CD4-positive, alpha-beta memory T cell (primary cell): ENCODE data around the gene NUP42. TPM values are rescaled to one million over a fixed set of nuclear protein-coding genes. Genes with fewer than 3 reads are reported as not detected.

Source experiments
- CTCF ChIA-PET: fragments of 350-600 bp; sonication (Branson Sonifier 250); formaldehyde crosslinking; loops from one replicate; lab custom pipeline; 2021; ENCODE audit warnings: inconsistent platforms; ENCODE audit not compliant: partially characterized antibody; lab: Charles Lee
- POLR2A ChIA-PET: fragments of 350-600 bp; sonication (Branson Sonifier 250); formaldehyde crosslinking; loops from one replicate; lab custom pipeline; 2021; ENCODE audit not compliant: partially characterized antibody; lab: Charles Lee
- DNase-seq, 5 donors: peaks; one replicate each; pipeline versions ENCODE4 v3.0.0 to v3.0.0-alpha.2; 2020 to 2022; ENCODE audit warnings: mixed read lengths in 1 of 5
- H3K27ac ChIP-seq: one replicate; pipeline ENCODE4 v1.7.0; 2013; ENCODE audit warnings: low read depth, low read length
- H3K27me3 ChIP-seq: 2 replicates; pipeline ENCODE4 v1.7.0; 2013; ENCODE audit warnings: mild to moderate bottlenecking, low read length, moderate library complexity; ENCODE audit not compliant: insufficient read depth
- H3K36me3 ChIP-seq: 2 replicates; pipeline ENCODE4 v1.7.0; 2013; ENCODE audit warnings: mild to moderate bottlenecking, low read length, moderate library complexity; ENCODE audit not compliant: insufficient read depth
- H3K4me1 ChIP-seq: 2 replicates; pipeline ENCODE4 v1.7.0; 2013; ENCODE audit warnings: mild to moderate bottlenecking, low read length, moderate library complexity; ENCODE audit not compliant: insufficient read depth
- H3K4me3 ChIP-seq, 2 donors: one replicate each; pipeline ENCODE4 v1.7.0; 2013; ENCODE audit warnings: low read length in 2 of 2, mild to moderate bottlenecking in 1 of 2
- H3K9me3 ChIP-seq, 2 donors: one replicate each; pipeline ENCODE4 v1.7.0; 2013; ENCODE audit warnings: low read length in 2 of 2, control low read depth in 1 of 2; ENCODE audit not compliant: control insufficient read depth in 1 of 2
- H3K27ac Mint-ChIP-seq, 7 donors: one replicate each; pipeline ENCODE4 v1.8.0; 2020 to 2021; ENCODE audit warnings: mixed read lengths in 7 of 7, mild to moderate bottlenecking in 6 of 7, inconsistent platforms in 3 of 7, moderate library complexity in 3 of 7
- H3K27me3 Mint-ChIP-seq, 2 donors: one replicate each; pipeline ENCODE4 v1.8.0; 2020 to 2021; ENCODE audit warnings: mixed read lengths in 2 of 2
- H3K36me3 Mint-ChIP-seq, 2 donors: one replicate each; pipeline ENCODE4 v1.8.0; 2020 to 2021; ENCODE audit warnings: mixed read lengths in 2 of 2, inconsistent platforms in 1 of 2, mild to moderate bottlenecking in 1 of 2
- H3K4me1 Mint-ChIP-seq, 4 donors: one replicate each; pipeline ENCODE4 v1.8.0; 2020 to 2021; ENCODE audit warnings: mixed read lengths in 4 of 4, mild to moderate bottlenecking in 1 of 4
- H3K4me3 Mint-ChIP-seq, 8 donors: one replicate each; pipeline ENCODE4 v1.8.0; 2020 to 2021; ENCODE audit warnings: mixed read lengths in 8 of 8, mild to moderate bottlenecking in 7 of 8, moderate library complexity in 6 of 8, inconsistent platforms in 3 of 8
- H3K9me3 Mint-ChIP-seq, 8 donors: one replicate each; pipeline ENCODE4 v1.8.0; 2020 to 2021; ENCODE audit warnings: mixed read lengths in 8 of 8, mild to moderate bottlenecking in 5 of 8, inconsistent platforms in 3 of 8, moderate library complexity in 1 of 8
- intact Hi-C: fragments of 100-400 bp; cut with micrococcal nuclease; formaldehyde crosslinking; loops from one replicate; pipeline ENCODE4 v1.15.1; 2023
- polyA plus RNA-seq, 2 donors: library from polyadenylated mRNA; unstranded; fragments of 300-500 nt; fragmentation: Illumina TruSeq; gene quantifications; one replicate each; pipeline ENCODE4 v1.2.3, GENCODE V29; 2021
- total RNA-seq, 2 experiments: library from RNA; stranded (reverse); gene quantifications; one replicate each; pipeline ENCODE4 v1.2.3, GENCODE V29; 2021

The NUP42 gene
- total and polyA plus RNA-seq, 4 experiments from 2014 or later: 33.3 to 40.8 (median 38.5) TPM

DNA sequence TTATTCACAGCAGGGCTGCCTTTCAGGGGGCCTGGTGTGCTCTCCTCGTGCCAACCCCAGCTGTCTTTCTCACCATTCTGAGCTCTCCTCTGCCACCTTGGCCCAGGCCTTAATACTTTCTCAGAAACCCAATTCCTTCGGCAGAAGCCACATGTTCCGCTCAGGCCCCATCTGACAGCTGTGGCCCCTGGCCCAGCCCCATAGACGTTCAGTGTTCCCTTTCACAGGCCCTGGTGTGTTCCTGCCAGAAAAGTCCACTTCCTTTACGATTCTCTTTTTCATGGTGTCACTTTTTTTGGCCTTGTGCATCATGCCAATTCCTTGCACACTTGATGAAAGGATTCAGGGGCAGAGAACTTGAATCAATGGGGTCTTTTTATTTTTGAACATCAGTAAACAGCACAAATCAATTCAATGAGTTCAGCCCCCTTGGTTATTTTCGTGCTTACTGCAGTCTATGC is 48.8 kb downstream of the NUP42 start:
- no peak overlapping the region for H3K4me3 Mint-ChIP-seq
- peak overlapping the region in 1 of 7 donors; percentile 36 for H3K27ac Mint-ChIP-seq
- Histone ChIP-seq H3K36me3 (no peaks in the 10 kb centered on the region), H3K9me3 (no peaks in the 10 kb centered on the region), H3K4me1 (no peaks in the 10 kb centered on the region), H3K27me3 (no peaks in the 10 kb centered on the region), H3K4me3 (no peak overlapping the region), H3K27ac (no peak overlapping the region)
- H3K27me3 Mint-ChIP-seq: no peaks in the 10 kb centered on the region
- H3K9me3 Mint-ChIP-seq: peaks cover 0 to 6% (median 0%) of the 10 kb centered on the region in 8 donors
- POLR2A ChIA-PET: no interaction called here
- CTCF ChIA-PET: no interaction called here
- intact Hi-C loops: no loop called here
- DNase-seq: no peak
- peaks cover 10 to 16% (median 14%) of the 10 kb centered on the region in 4 donors for H3K4me1 Mint-ChIP-seq
- H3K36me3 Mint-ChIP-seq: no peaks in the 10 kb centered on the region

DNA sequence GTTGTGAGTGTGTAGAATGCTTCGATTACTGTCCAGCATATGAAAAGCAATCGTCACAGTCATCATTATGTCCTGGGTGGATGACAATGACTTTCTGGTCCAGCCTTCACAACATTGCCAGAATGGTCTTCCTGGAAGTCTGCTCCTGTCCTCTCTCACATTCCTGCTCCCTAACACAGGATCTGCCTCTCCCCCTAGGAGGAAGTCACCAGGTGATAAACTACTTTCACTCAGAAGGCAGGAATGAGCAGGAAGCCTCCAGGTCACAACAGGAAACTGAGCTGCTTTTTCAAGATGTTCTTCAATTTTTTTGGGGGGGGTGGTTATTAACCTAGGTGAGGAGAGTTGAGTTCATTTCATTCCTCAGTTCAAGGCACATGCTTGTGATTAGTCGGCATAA is 51.1 kb downstream of the NUP42 start:
- Mint-ChIP-seq H3K36me3 (no peaks in the 10 kb centered on the region), H3K27me3 (no peaks in the 10 kb centered on the region), H3K27ac (no peak overlapping the region), H3K4me3 (no peak overlapping the region), H3K4me1 (peaks cover 10 to 16% (median 14%) of the 10 kb centered on the region in 4 donors), H3K9me3 (peaks cover 0 to 6% (median 0%) of the 10 kb centered on the region in 8 donors)
- intact Hi-C loops: no loop called here
- Histone ChIP-seq H3K9me3 (no peaks in the 10 kb centered on the region), H3K27ac (no peak overlapping the region), H3K27me3 (no peaks in the 10 kb centered on the region), H3K36me3 (no peaks in the 10 kb centered on the region), H3K4me1 (no peaks in the 10 kb centered on the region), H3K4me3 (no peak overlapping the region)
- no peak for DNase-seq
- ChIA-PET CTCF (no interaction called here), POLR2A (no interaction called here)

DNA sequence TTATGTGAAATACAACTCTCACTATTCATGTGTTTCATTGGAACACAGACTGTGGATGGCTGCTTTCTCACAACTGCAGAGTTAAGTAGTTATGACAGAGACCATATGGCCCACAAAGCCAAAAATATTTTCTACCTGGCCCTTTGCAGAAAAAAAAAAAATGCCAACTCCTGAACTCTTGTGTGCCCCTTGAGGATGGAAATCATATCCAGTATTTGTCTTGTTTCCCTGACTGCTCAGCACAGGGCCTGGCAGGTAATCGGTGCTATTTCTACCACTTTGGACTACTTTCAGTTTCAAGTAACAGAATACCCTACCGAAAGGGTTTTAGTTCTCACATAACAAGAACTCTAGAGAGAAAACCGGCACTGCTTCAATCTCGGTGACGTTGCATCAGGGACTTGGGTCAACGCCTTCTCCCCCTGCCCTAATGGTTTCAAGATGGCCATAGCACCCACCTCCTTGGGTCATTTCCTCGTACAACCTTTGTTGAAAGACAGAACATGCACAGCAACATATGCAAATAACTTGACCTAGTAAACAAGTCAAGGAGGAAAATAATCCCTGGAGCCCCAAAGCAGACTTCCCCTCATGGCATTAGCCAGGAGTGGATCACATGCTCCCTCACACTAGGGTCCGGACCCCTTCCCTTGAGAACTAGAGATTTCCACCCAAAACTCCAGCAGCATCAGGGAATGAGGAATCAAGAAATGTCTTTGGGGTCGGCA is 52.9 kb downstream of the NUP42 start:
- DNase-seq: no peak
- Mint-ChIP-seq H3K27me3 (no peaks in the 10 kb centered on the region), H3K27ac (peak overlapping the region in 6 of 7 donors; percentile 16 to 81 (median 54)), H3K9me3 (no peaks in the 10 kb centered on the region), H3K4me3 (peak overlapping the region in 7 of 8 donors; percentile 46 to 81 (median 68)), H3K36me3 (no peaks in the 10 kb centered on the region), H3K4me1 (peaks cover 10 to 16% (median 14%) of the 10 kb centered on the region in 4 donors)
- intact Hi-C loops: no loop called here
- Histone ChIP-seq H3K4me1 (no peaks in the 10 kb centered on the region), H3K4me3 (no peak overlapping the region), H3K27me3 (no peaks in the 10 kb centered on the region), H3K36me3 (no peaks in the 10 kb centered on the region), H3K9me3 (no peaks in the 10 kb centered on the region), H3K27ac (no peak overlapping the region)
- ChIA-PET POLR2A (interaction anchor here (0.6 kb wide), 1 partner anchor 9 kb away, joined by 3 read pairs; no protein-coding TSS in a partner anchor), CTCF (no interaction called here)

DNA sequence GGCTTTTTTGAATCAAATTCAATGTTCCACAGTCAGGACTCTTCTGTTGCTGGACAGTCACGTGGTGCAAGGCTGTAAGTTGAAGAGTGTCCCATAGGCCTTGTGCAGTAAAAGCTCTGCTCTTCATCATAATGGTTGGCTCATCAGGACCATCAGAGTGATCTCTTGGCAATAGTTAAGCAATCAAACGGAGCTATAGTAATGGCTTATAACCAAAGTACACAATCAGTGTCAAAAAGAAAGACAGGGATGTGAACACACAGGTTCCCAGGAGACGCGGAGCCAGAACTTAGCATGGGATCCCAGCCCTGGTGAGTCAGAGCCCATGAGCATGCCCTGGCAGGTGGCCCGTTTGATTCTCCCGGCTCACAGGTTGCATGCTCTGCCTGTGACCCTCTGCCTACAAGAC is 54.0 kb downstream of the NUP42 start:
- DNase-seq: no peak
- no peak overlapping the region for H3K4me3 Mint-ChIP-seq
- ChIA-PET CTCF (interaction anchor here (1.2 kb wide), 1 partner anchor 24 kb away, joined by 3 read pairs; no protein-coding TSS in a partner anchor), POLR2A (interaction anchor here (0.6 kb wide), 1 partner anchor 10 kb away, joined by 3 read pairs; no protein-coding TSS in a partner anchor)
- Histone ChIP-seq H3K27ac (no peak overlapping the region), H3K4me3 (no peak overlapping the region), H3K27me3 (no peaks in the 10 kb centered on the region), H3K36me3 (no peaks in the 10 kb centered on the region), H3K4me1 (no peaks in the 10 kb centered on the region), H3K9me3 (no peaks in the 10 kb centered on the region)
- no peak overlapping the region for H3K27ac Mint-ChIP-seq
- intact Hi-C loops: no loop called here
- H3K36me3 Mint-ChIP-seq: no peaks in the 10 kb centered on the region
- H3K4me1 Mint-ChIP-seq: peaks cover 10 to 16% (median 14%) of the 10 kb centered on the region in 4 donors
- H3K9me3 Mint-ChIP-seq: no peaks in the 10 kb centered on the region
- H3K27me3 Mint-ChIP-seq: no peaks in the 10 kb centered on the region

DNA sequence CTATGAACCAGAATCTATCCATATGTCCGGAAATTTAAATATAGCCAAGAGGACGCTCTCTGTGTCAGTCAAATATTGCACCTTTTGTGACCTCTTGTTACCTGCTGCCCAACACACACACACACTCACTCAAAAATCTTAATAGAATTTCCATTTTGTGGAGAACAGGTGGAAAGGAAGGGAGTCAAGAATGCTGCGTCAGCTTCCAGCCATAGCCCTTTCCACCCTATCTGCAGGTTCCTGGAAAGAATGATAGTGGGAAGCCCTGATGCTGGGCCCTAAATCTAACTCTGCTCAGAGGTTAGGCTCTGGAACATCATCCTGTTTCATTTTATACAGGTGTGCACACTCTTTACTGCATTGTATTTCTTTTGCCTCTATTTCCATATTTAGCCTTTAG is 55.2 kb downstream of the NUP42 start:
- CTCF ChIA-PET: interaction anchor here (1.3 kb wide), 1 partner anchor 36 kb away, joined by 3 read pairs; no protein-coding TSS in a partner anchor

DNA sequence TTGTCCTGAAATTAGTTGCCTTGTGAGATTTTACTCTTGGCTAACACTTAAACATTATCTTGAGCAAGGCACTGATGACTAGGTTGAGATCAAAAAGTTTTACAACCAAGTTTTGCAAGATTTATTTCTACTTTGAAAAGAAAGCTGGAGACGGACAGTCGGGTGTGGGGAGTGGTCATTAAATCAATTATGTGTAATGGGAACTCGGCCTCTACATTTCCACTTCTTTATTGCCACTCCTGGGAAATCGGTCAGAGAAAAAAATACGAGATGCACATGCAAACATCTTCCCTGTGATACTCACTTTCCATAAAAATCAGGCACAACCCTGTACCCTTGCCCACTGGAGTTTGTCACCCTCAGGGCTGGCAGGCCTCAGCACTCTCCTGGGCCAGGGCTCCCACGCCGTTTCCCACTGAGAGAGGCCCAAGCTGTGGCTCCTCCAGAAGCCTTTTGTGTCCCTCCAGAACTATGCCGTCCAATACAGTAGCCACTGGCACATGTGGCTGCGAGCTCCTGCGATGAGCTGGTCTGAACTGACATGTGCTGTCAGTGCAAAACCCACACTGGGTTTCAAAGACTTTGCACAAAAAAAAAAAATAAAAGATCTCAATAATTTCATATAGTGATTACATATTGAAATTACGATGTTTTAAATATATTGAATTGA is 57.3 kb downstream of the NUP42 start:
- intact Hi-C loops: no loop called here
- H3K27me3 Mint-ChIP-seq: peaks cover 4 to 5% of the 10 kb centered on the region in 2 donors
- Histone ChIP-seq H3K9me3 (no peaks in the 10 kb centered on the region), H3K27ac (no peak overlapping the region), H3K27me3 (no peaks in the 10 kb centered on the region), H3K4me1 (no peaks in the 10 kb centered on the region), H3K36me3 (no peaks in the 10 kb centered on the region), H3K4me3 (no peak overlapping the region)
- no peak for DNase-seq
- POLR2A ChIA-PET: no interaction called here
- no peaks in the 10 kb centered on the region for H3K9me3 Mint-ChIP-seq
- peaks cover 7 to 10% (median 9%) of the 10 kb centered on the region in 4 donors for H3K4me1 Mint-ChIP-seq
- H3K27ac Mint-ChIP-seq: no peak overlapping the region
- no peak overlapping the region for H3K4me3 Mint-ChIP-seq
- peaks cover 0 to 1% of the 10 kb centered on the region in 2 donors for H3K36me3 Mint-ChIP-seq
- CTCF ChIA-PET: no interaction called here

More for the DNA sequence above, 55.2 kb downstream of the NUP42 start:
- Histone ChIP-seq H3K36me3 (no peaks in the 10 kb centered on the region), H3K27me3 (no peaks in the 10 kb centered on the region), H3K9me3 (no peaks in the 10 kb centered on the region), H3K27ac (no peak overlapping the region), H3K4me3 (no peak overlapping the region), H3K4me1 (no peaks in the 10 kb centered on the region)
- H3K9me3 Mint-ChIP-seq: no peaks in the 10 kb centered on the region
- H3K4me1 Mint-ChIP-seq: peaks cover 10 to 16% (median 14%) of the 10 kb centered on the region in 4 donors
- no peak for DNase-seq
- no peaks in the 10 kb centered on the region for H3K36me3 Mint-ChIP-seq
- H3K27ac Mint-ChIP-seq: no peak overlapping the region
- H3K4me3 Mint-ChIP-seq: no peak overlapping the region
- intact Hi-C loops: no loop called here
- no peaks in the 10 kb centered on the region for H3K27me3 Mint-ChIP-seq
- POLR2A ChIA-PET: no interaction called here

DNA sequence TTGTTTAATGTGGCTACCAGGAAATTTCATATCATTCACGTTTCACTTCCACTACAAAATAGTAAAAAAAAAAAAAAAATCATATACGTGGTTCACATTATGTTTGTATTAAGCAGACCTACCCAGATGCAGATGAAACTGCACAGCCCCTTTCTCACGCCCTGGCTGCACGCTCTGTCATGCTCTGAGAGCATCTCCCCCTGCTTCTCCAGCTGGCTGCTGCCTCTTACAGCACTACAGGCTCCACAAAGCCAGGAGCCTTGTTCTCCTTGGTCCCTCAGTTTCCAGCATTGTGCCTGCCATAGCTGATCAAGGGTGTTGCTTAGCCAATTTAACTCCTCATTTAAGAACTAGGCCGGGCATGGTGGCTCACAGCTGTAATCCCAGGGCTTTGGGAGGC is 57.9 kb downstream of the NUP42 start:
- CTCF ChIA-PET: no interaction called here

More for the DNA sequence above, 57.9 kb downstream of the NUP42 start:
- H3K27ac Mint-ChIP-seq: no peak overlapping the region
- H3K9me3 ChIP-seq: no peaks in the 10 kb centered on the region
- no peak for DNase-seq
- H3K27ac ChIP-seq: no peak overlapping the region
- intact Hi-C loops: no loop called here
- no peak overlapping the region for H3K4me3 Mint-ChIP-seq
- H3K36me3 Mint-ChIP-seq: peaks cover 0 to 6% of the 10 kb centered on the region in 2 donors
- H3K27me3 ChIP-seq: no peaks in the 10 kb centered on the region
- no peak overlapping the region for H3K4me3 ChIP-seq
- H3K36me3 ChIP-seq: no peaks in the 10 kb centered on the region
- POLR2A ChIA-PET: no interaction called here
- H3K4me1 ChIP-seq: no peaks in the 10 kb centered on the region
- H3K9me3 Mint-ChIP-seq: no peaks in the 10 kb centered on the region
- peaks cover 6 to 7% of the 10 kb centered on the region in 2 donors for H3K27me3 Mint-ChIP-seq
- peaks cover 4% of the 10 kb centered on the region in 4 donors for H3K4me1 Mint-ChIP-seq
